K562 (cell line): Measurements from ENCODE around the gene KCNK4. TPM values are rescaled to one million over a fixed set of nuclear protein-coding genes. Genes with fewer than 3 reads are reported as not detected.

Experiments used
- ATAC-seq: fragments of 200-7000 bp; cut with Tn5 transposase; 3 replicates; pipeline ENCODE4 v1.9.1; 2020; ENCODE audit warnings: moderate library complexity
- BruUV-seq: library from RNA; stranded (reverse); fragments of 400-500 nt; replicated peaks from 2 replicates; lab custom pipeline; 2021; lab: Mats Ljungman, UMichigan
- CTCF ChIA-PET: fragments of 300-600 bp; formaldehyde crosslinking; extraction: SDS; loops from one replicate; lab custom pipeline; 2021; ENCODE audit warnings: low intra/inter-chr PET ratio; lab: Yijun Ruan, JAX
- POLR2A ChIA-PET: fragments of 300-600, 350-650 bp; sonication (Branson Sonifier 250); formaldehyde crosslinking; extraction: SDS; loops from one replicate; lab custom pipeline; 2021; ENCODE audit warnings: antibody characterized with exemption, inconsistent platforms; lab: Yijun Ruan, JAX
- DNase-seq, 4 experiments: peaks; one replicate each; pipeline versions ENCODE4 v3.0.0 to v3.0.0-alpha.2; 2011 to 2018; ENCODE audit warnings: low spot score in 3 of 4, mixed read lengths in 3 of 4; ENCODE audit errors: extremely low read depth in 1 of 4
- FAIRE-seq: peaks from 2 replicates; lab custom pipeline; 2011; peaks lifted over from hg19 to GRCh38; lab: Jason Lieb, UNC
- H2AFZ ChIP-seq: 2 replicates; pipeline ENCODE4 v1.6.0; 2011; ENCODE audit warnings: low read depth, low read length, control low read depth, inconsistent platforms
- H3K27ac ChIP-seq: fragments of 200-600 bp; 3 replicates; pipeline ENCODE4 v1.8.0; 2011; ENCODE audit warnings: low read depth, mild to moderate bottlenecking, control low read depth, inconsistent platforms, low read length, moderate library complexity, mixed read lengths; ENCODE audit errors: extremely low read depth
- H3K27me3 ChIP-seq, 2 experiments: fragments of 300-600 bp in 1 of 2; 2 replicates in 1 of 2; 3 replicates in 1 of 2; pipeline versions ENCODE4 v1.6.0 to v1.8.0; 2011; ENCODE audit warnings: inconsistent platforms in 2 of 2, low read length in 2 of 2, mild to moderate bottlenecking in 1 of 2, mixed read lengths in 1 of 2, moderate library complexity in 1 of 2; ENCODE audit not compliant: control insufficient read depth in 2 of 2, insufficient read depth in 2 of 2
- H3K36me3 ChIP-seq: fragments of 300-600 bp; 3 replicates; pipeline ENCODE4 v1.8.0; 2011; ENCODE audit warnings: mild to moderate bottlenecking, low read length, inconsistent platforms; ENCODE audit not compliant: control insufficient read depth, insufficient read depth
- H3K4me1 ChIP-seq, 2 experiments: fragments of 200-600 bp in 1 of 2; replicated peaks in 1 of 2; 2 replicates in 1 of 2; 3 replicates in 1 of 2; pipeline versions ENCODE4 v1.5.1 to v1.8.0; 2011; ENCODE audit warnings: inconsistent platforms in 2 of 2, low read length in 2 of 2, mild to moderate bottlenecking in 1 of 2, mixed read lengths in 1 of 2, moderate library complexity in 1 of 2; ENCODE audit not compliant: control insufficient read depth in 2 of 2, insufficient read depth in 2 of 2
- H3K4me2 ChIP-seq: 2 replicates; pipeline ENCODE4 v1.6.1; 2011; ENCODE audit warnings: low read length, control low read depth, inconsistent platforms, mixed read lengths; ENCODE audit not compliant: insufficient read depth
- H3K4me3 ChIP-seq: fragments of 200-600 bp; sonication (generic), shearing (Covaris generic); 2 replicates; pipeline ENCODE4 v1.5.1; 2016; ENCODE audit warnings: control low read depth, inconsistent platforms
- H3K79me2 ChIP-seq: fragments of 200-600 bp; 3 replicates; pipeline ENCODE4 v1.8.0; 2011; ENCODE audit warnings: low read length, inconsistent platforms; ENCODE audit not compliant: control insufficient read depth, insufficient read depth
- H3K9ac ChIP-seq, 2 experiments: 2 replicates each; pipeline versions ENCODE4 v1.6.0 to v1.6.1; 2011; ENCODE audit warnings: low read depth in 2 of 2, low read length in 2 of 2, control low read depth in 1 of 2, inconsistent platforms in 1 of 2, mild to moderate bottlenecking in 1 of 2, mixed read lengths in 1 of 2; ENCODE audit not compliant: insufficient read depth in 1 of 2
- H3K9me1 ChIP-seq: one replicate; pipeline ENCODE4 v1.6.0; 2011; ENCODE audit warnings: inconsistent platforms, mild to moderate bottlenecking, low read length, moderate library complexity; ENCODE audit not compliant: control insufficient read depth, insufficient read depth
- H3K9me3 ChIP-seq: replicated peaks from 2 replicates; pipeline ENCODE4 v1.5.1; 2011; ENCODE audit warnings: low read depth, low read length, inconsistent platforms; ENCODE audit not compliant: control insufficient read depth, insufficient read depth
- H4K20me1 ChIP-seq: replicated peaks from 2 replicates; pipeline ENCODE4 v1.6.1; 2011; ENCODE audit warnings: low read length, inconsistent platforms, mixed read lengths; ENCODE audit not compliant: control insufficient read depth, insufficient read depth
- ATF2 ChIP-seq: sonication (generic); formaldehyde crosslinking; IDR thresholded peaks from 2 replicates; pipeline ENCODE4 v1.8.1; 2022; ENCODE audit warnings: missing genetic modification reagents
- ELF1 ChIP-seq: fragments of 200-800 bp; sonication (Bioruptor generic); IDR thresholded peaks from 2 replicates; pipeline ENCODE4 v1.6.1; 2016; ENCODE audit warnings: missing genetic modification characterization, missing compliant biosample characterization
- ESRRB ChIP-seq: fragments of 250-450 bp; sonication (Bioruptor Pico); IDR thresholded peaks from 2 replicates; pipeline ENCODE4 v1.5.0; 2020; ENCODE audit warnings: mild to moderate bottlenecking, moderate library complexity, borderline replicate concordance
- NR0B1 ChIP-seq: fragments of 450-650 bp; IDR thresholded peaks from one replicate; pipeline ENCODE4 v1.6.1; 2018; ENCODE audit warnings: mild to moderate bottlenecking, moderate library complexity; ENCODE audit not compliant: partially characterized antibody
- SRSF3 ChIP-seq: fragments of 200-400 bp; formaldehyde crosslinking; IDR thresholded peaks from 2 replicates; pipeline ENCODE4 v1.6.1; 2016; ENCODE audit warnings: mild to moderate bottlenecking, low read length, moderate library complexity; ENCODE audit not compliant: insufficient read depth
- TCF3 ChIP-seq: sonication (generic); formaldehyde crosslinking; IDR thresholded peaks from 2 replicates; pipeline ENCODE4 v1.4.0; 2020; ENCODE audit warnings: mild to moderate bottlenecking, missing genetic modification reagents
- THAP7 ChIP-seq: fragments of 250-450 bp; sonication (Bioruptor Pico); IDR thresholded peaks from 2 replicates; pipeline ENCODE4 v1.5.0; 2021
- ZBTB43 ChIP-seq: sonication (generic); formaldehyde crosslinking; IDR thresholded peaks from 2 replicates; pipeline ENCODE4 v1.8.0; 2023; ENCODE audit warnings: mild to moderate bottlenecking, missing genetic modification reagents
- ZNF124 ChIP-seq: sonication (generic); formaldehyde crosslinking; IDR thresholded peaks from 2 replicates; pipeline ENCODE4 v1.8.1; 2022; ENCODE audit warnings: missing genetic modification reagents
- ZNF354B ChIP-seq: fragments of 250-450 bp; sonication (Bioruptor Pico); IDR thresholded peaks from 2 replicates; pipeline ENCODE4 v1.4.0; 2020
- ZNF655 ChIP-seq: fragments of 250-450 bp; sonication (Bioruptor Pico); IDR thresholded peaks from 2 replicates; pipeline ENCODE4 v1.5.0; 2021
- WGBS: fragments of 100-300 bp; shearing (Covaris generic); methylation state at CpG from one replicate; pipeline ENCODE4 v1.1.6; 2016; ENCODE audit warnings: low coverage, mixed read lengths; ENCODE audit not compliant: insufficient coverage; ENCODE audit errors: missing lambda C conversion rate; 5-methylcytosine and 5-hydroxymethylcytosine counted together
- in situ Hi-C: fragments of 300-500 bp; cut with MboI; formaldehyde crosslinking; loops from 4 replicates; pipeline ENCODE4 v1.15.0; 2018; ENCODE audit warnings: inconsistent platforms, mixed read lengths
- intact Hi-C: fragments of 100-400 bp; cut with micrococcal nuclease; formaldehyde crosslinking; loops from 2 replicates; pipeline ENCODE4 v1.14.2; 2022
- polyA plus RNA-seq, 8 experiments: library from polyadenylated mRNA; depleted of rRNA in 4 of 8; stranded (reverse) in 5 of 8; unstranded in 3 of 8; fragments of >200 nt; fragmentation: Nextera tagmentation in 2 of 8; fragmentation: Illumina TruSeq in 1 of 8; extraction: Ambion mirVana in 2 of 8; extraction: Trizol in 1 of 8; gene quantifications; 2 replicates each; pipeline versions ENCODE4 v1.2.1 to v1.2.3, GENCODE V29; 2011 to 2014; ENCODE audit warnings: inconsistent platforms in 1 of 8, missing spikeins in 1 of 8
- total RNA-seq, 7 experiments: library from RNA; depleted of rRNA in 6 of 7; stranded (reverse); fragments of >200 nt in 6 of 7; fragmentation: Illumina TruSeq in 2 of 7; extraction: Trizol in 2 of 7; gene quantifications; 2 replicates each; pipeline versions ENCODE4 v1.2.1 to v1.2.3, GENCODE V29; 2011 to 2021; ENCODE audit warnings: low replicate concordance in 1 of 7

Gene KCNK4
- total and polyA plus RNA-seq, 9 of the 15 experiments (the other 6 are each of a cell fraction or from before 2014, with no cell fraction given): not detected

- Histone ChIP-seq H3K79me2 (peaks cover 4% of the 10 kb centered on the region; the same call in 1 of the 3 replicates), H3K9me3 (no peaks in the 10 kb centered on the region), H3K27me3 (peaks cover 14 to 30% of the 10 kb centered on the region in 2 experiments; a peak in 4 of 5 replicates), H3K9me1 (no peaks in the 10 kb centered on the region), H3K9ac (peak overlapping the region in 1 of 2 experiments; percentile 61; a peak in 1 of 4 replicates), H3K4me2 (no peak overlapping the region), H3K4me3 (no peak overlapping the region), H3K27ac (no peak overlapping the region), H2AFZ (no peak overlapping the region), H3K36me3 (no peaks in the 10 kb centered on the region), H3K4me1 (peaks cover 5 to 64% of the 10 kb centered on the region in 2 experiments; a peak in 3 of 5 replicates), H4K20me1 (no peaks in the 10 kb centered on the region)
- TF ChIP-seq NR0B1 (no peak), SRSF3 (no peak), ZBTB43 (CRISPR knock-in tag) (no peak), THAP7 (no peak), TCF3 (no peak), ZNF655 (no peak), ATF2 (CRISPR knock-in tag) (no peak), ELF1 (tag) (no peak), ZNF354B (CRISPR knock-in tag) (no peak), ZNF124 (CRISPR knock-in tag) (no peak), ESRRB (CRISPR knock-in tag) (no peak)
- in situ Hi-C loops: no loop called here
- DNase-seq: no peak
- CTCF ChIA-PET: no interaction called here
- WGBS: 71% methylated on average over 10 of the region's 13 CpGs
- no peak for FAIRE-seq
- POLR2A ChIA-PET: interaction anchor here (1.0 to 1.4 kb wide), 3 partner anchors 9 to 83 kb away, joined by 3 to 5 read pairs (median 3); partner anchors contain the start of gene FERMT3
- BruUV-seq: no TSS peak
- intact Hi-C loops: no loop called here
- ATAC-seq: no peak
These were observed 2.0 kb upstream of the KCNK4 start for GRCh38 chr11:64289002-64289564.
